Naive thymus-derived CD8-positive, alpha-beta T cell (primary cell): ENCODE measurements around the gene RHOT2. TPM values are rescaled to one million over a fixed set of nuclear protein-coding genes. Genes with fewer than 3 reads are reported as not detected.

ENCODE experiments used
- ATAC-seq, 2 donors: fragments of 150-1000 bp; cut with Tn5 transposase in 1 of 2; sonication (Bioruptor Pico), chemical (Tn5 transposase) in 1 of 2; 1 replicate in 1 of 2; 2 replicates in 1 of 2; pipeline ENCODE4 v1.10.0; 2021; ENCODE audit warnings: mild to moderate bottlenecking in 2 of 2, moderate library complexity in 2 of 2
- POLR2A ChIA-PET: fragments of 350-600 bp; sonication (Branson Sonifier 250); formaldehyde crosslinking; loops from one replicate; lab custom pipeline; 2021; ENCODE audit warnings: antibody characterized with exemption; lab: Charles Lee
- DNase-seq, 10 donors: peaks; one replicate each; pipeline versions ENCODE4 v3.0.0 to v3.0.0-alpha.2; 2020 to 2022
- H3K27ac Mint-ChIP-seq, 10 donors: one replicate each; pipeline ENCODE4 v1.8.0; 2020 to 2022; ENCODE audit warnings: mild to moderate bottlenecking in 10 of 10, mixed read lengths in 10 of 10, moderate library complexity in 4 of 10, inconsistent platforms in 1 of 10
- H3K27me3 Mint-ChIP-seq, 5 donors: one replicate each; pipeline ENCODE4 v1.8.0; 2021 to 2022; ENCODE audit warnings: mixed read lengths in 5 of 5
- H3K36me3 Mint-ChIP-seq, 3 donors: one replicate each; pipeline ENCODE4 v1.8.0; 2020 to 2022; ENCODE audit warnings: mixed read lengths in 3 of 3, mild to moderate bottlenecking in 2 of 3, inconsistent platforms in 1 of 3
- H3K4me1 Mint-ChIP-seq, 4 donors: one replicate each; pipeline ENCODE4 v1.8.0; 2021 to 2022; ENCODE audit warnings: mixed read lengths in 4 of 4
- H3K4me3 Mint-ChIP-seq, 10 donors: one replicate each; pipeline ENCODE4 v1.8.0; 2020 to 2022; ENCODE audit warnings: mild to moderate bottlenecking in 10 of 10, mixed read lengths in 10 of 10, moderate library complexity in 6 of 10, inconsistent platforms in 1 of 10
- H3K9me3 Mint-ChIP-seq, 9 donors: one replicate each; pipeline ENCODE4 v1.8.0; 2020 to 2022; ENCODE audit warnings: mixed read lengths in 9 of 9, mild to moderate bottlenecking in 3 of 9, inconsistent platforms in 1 of 9, moderate library complexity in 1 of 9
- polyA plus RNA-seq, 3 donors: library from polyadenylated mRNA; unstranded; fragments of 300-500 nt; fragmentation: Illumina TruSeq; gene quantifications; one replicate each; pipeline ENCODE4 v1.2.3, GENCODE V29; 2021
- total RNA-seq, 8 experiments: library from RNA in 2 of 8; stranded (reverse) in 2 of 8; gene quantifications; one replicate each; pipeline ENCODE4 v1.2.3 and lab custom pipeline; 2021 to 2026

RHOT2 gene
- total and polyA plus RNA-seq, 5 experiments from 2014 or later, result 25.1 to 220 (median 44.8) TPM

GRCh38 chr16:635573-636205 is 32.2 kb upstream of the RHOT2 start:
- H3K27me3 Mint-ChIP-seq, result peaks cover 0 to 4% (median 0%) of the 10 kb centered on the region in 5 donors
- ATAC-seq (peak in 1 of 2 donors; percentile 8), DNase-seq (peak in 1 of 10 donors; percentile 13)
- peaks cover 0 to 6% (median 0%) of the 10 kb centered on the region in 9 donors for H3K9me3 Mint-ChIP-seq
- POLR2A ChIA-PET, result interaction anchor here (0.7 to 3.4 kb wide), 21 partner anchors 11 to 1329 kb away, joined by 3 to 29 read pairs (median 5); partner anchors contain the start of genes CAPN15, DECR2, HAGHL and JMJD8
- H3K36me3 Mint-ChIP-seq, result peaks cover 0 to 2% (median 0%) of the 10 kb centered on the region in 3 donors
- H3K4me3 Mint-ChIP-seq, result peak overlapping the region in 9 of 10 donors; percentile 50 to 99 (median 97)
- peak overlapping the region in 3 of 10 donors; percentile 19 to 100 (median 98) for H3K27ac Mint-ChIP-seq
- peaks cover 3 to 18% (median 7%) of the 10 kb centered on the region in 4 donors for H3K4me1 Mint-ChIP-seq

GRCh38 chr16:636206-637080 is 31.5 kb upstream of the RHOT2 start, which contains the start of gene METTL26:
Gene METTL26 (minus strand): TSS chr16:636305. CDS start chr16:636290, 15 bp downstream.
- H3K36me3 Mint-ChIP-seq, result peaks cover 0 to 2% (median 0%) of the 10 kb centered on the region in 3 donors
- peak; percentile 85 to 86 for ATAC-seq

DNA sequence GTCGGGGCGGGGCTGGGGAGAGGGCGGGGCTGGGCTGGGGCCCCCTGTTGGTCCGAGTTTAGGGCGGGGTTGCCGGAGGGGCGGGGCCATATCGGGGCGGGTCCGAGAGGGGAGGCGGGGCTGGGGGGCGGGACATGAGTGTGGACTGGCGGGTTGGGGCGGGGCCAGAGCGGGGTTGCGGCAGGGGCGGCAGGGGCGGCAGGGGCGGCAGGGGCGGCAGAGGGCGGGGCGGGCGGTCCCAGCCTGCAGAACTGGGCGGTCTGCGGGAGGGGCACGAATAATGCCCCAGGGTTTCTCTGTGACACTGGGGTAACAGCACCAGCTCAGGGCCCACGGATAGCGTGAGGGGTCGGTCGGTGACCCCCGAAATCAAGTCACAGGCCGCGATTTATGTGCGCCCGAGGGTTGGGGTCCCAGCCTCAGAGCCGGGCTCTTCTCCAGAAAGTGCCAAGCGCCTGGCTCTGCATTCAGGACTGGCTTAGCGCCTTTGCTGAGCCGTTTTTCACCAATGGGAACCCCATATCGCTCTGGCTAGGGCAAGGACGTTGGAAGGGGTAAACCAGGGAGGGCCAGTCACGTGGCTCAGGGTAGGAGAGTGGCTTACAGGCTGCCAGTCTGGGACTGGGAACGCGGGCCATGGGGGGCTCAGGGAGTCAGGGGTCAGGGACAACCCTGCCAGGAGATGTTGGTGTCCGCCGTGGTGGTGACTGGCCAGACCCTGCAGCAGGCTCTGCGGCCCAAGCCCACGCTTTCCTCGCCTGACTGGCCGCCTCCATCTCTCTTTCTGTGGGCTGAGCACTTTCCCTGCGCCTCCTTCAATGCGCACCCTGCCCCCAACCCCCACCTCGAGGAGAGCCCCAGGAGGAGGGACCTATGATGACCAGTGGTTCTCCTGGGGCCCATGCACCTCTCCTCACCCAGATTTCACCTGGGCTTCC is 30.6 kb upstream of the RHOT2 start:
- DNase-seq (peak in 5 of 10 donors; percentile 81 to 94 (median 90)), ATAC-seq (peak; percentile 14 to 55)
- H3K27ac Mint-ChIP-seq, result peak overlapping the region in 8 of 10 donors; percentile 95 to 100 (median 98)
- H3K4me3 Mint-ChIP-seq, result peak overlapping the region; percentile 94 to 99 (median 98)
- H3K36me3 Mint-ChIP-seq, result peaks cover 0 to 2% (median 0%) of the 10 kb centered on the region in 3 donors
- POLR2A ChIA-PET, result interaction anchor here (0.5 to 3.4 kb wide), 18 partner anchors 9 to 1327 kb away, joined by 3 to 29 read pairs (median 6); partner anchors contain the start of genes DECR2, JMJD8, LUC7L and NHLRC4
- peaks cover 3 to 18% (median 7%) of the 10 kb centered on the region in 4 donors for H3K4me1 Mint-ChIP-seq
- peaks cover 0 to 6% (median 0%) of the 10 kb centered on the region in 9 donors for H3K9me3 Mint-ChIP-seq
- peaks cover 0 to 4% (median 0%) of the 10 kb centered on the region in 5 donors for H3K27me3 Mint-ChIP-seq

More at GRCh38 chr16:636206-637080, 31.5 kb upstream of the RHOT2 start, which contains the start of gene METTL26:
- Mint-ChIP-seq H3K27ac (peak within 1 kb of the TSS; percentile 95 to 100 (median 98)), H3K4me1 (peaks cover 3 to 18% (median 7%) of the 10 kb centered on the region in 4 donors), H3K9me3 (peaks cover 0 to 6% (median 0%) of the 10 kb centered on the region in 9 donors), H3K27me3 (peaks cover 0 to 4% (median 0%) of the 10 kb centered on the region in 5 donors), H3K4me3 (peak within 1 kb of the TSS; percentile 94 to 99 (median 98))
- DNase-seq, result peak; percentile 86 to 99 (median 92)
- POLR2A ChIA-PET, result interaction anchor here (0.5 to 3.4 kb wide), 25 partner anchors 10 to 1328 kb away, joined by 3 to 29 read pairs (median 4); partner anchors contain the start of genes CAPN15, DECR2, HAGHL and JMJD8

DNA sequence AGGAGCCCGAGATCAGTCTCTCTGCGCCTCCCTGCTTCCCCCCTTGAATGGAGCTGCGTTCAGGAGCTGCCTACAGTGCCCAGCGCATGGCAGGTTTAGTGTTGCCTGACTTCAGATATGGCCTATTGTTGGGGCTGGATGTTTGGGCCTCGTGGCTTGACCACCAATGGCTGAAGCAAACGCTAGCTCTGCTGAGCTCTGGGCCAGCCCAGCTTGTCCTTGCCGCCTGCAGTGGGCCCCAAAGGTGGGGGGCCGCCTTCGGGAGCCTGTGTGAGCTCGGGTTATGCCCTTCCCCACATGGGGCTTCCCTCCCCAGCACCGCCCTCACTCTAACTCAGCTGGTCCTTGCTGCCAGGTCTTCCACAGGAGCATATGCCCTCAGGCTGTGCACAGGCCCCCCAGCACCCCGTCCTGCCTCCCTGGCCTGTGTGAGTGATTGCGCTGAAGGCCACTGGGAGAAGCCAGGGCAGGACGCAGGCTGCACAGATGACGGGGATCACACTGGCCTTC is 29.8 kb upstream of the RHOT2 start:
- peaks cover 6 to 24% (median 7%) of the 10 kb centered on the region in 4 donors for H3K4me1 Mint-ChIP-seq
- H3K27me3 Mint-ChIP-seq, result peaks cover 0 to 4% (median 0%) of the 10 kb centered on the region in 5 donors
- peak overlapping the region in 1 of 10 donors; percentile 16 for H3K27ac Mint-ChIP-seq
- H3K9me3 Mint-ChIP-seq, result peaks cover 0 to 6% (median 0%) of the 10 kb centered on the region in 9 donors
- DNase-seq, result no peak
- ATAC-seq, result no peak
- POLR2A ChIA-PET, result interaction anchor here (0.8 to 3.4 kb wide), 5 partner anchors 10 to 237 kb away, joined by 3 to 29 read pairs (median 13); partner anchors contain the start of genes DECR2, JMJD8, STUB1 and WDR90
- peaks cover 0 to 2% (median 0%) of the 10 kb centered on the region in 3 donors for H3K36me3 Mint-ChIP-seq
- H3K4me3 Mint-ChIP-seq, result peak overlapping the region in 5 of 10 donors; percentile 15 to 97 (median 26)

DNA sequence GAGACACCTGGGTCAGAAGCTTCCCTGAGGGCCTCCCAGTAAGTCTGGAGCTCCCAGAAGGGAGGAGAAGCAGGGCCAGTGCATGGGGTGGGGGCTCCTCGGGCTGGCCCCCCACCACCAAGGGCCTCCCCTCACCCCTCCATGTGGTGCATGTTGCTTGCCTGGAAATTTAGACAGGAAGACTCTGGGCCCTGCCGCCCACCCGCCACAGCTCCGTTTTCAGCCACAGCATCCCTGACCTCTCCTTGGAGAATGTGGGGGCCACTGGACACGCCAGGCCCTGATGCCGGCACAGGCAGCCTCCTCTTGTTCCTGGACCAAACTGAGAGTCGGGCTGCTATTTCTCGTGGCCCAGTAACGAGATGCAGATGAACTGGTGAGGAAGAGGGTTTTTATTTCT is 29.1 kb upstream of the RHOT2 start:
- peak overlapping the region in 3 of 10 donors; percentile 53 to 73 (median 53) for H3K27ac Mint-ChIP-seq
- peaks cover 0 to 4% (median 0%) of the 10 kb centered on the region in 5 donors for H3K27me3 Mint-ChIP-seq
- H3K36me3 Mint-ChIP-seq, result peaks cover 0 to 2% (median 0%) of the 10 kb centered on the region in 3 donors
- H3K4me3 Mint-ChIP-seq, result peak overlapping the region in 4 of 10 donors; percentile 22 to 48 (median 34)
- peaks cover 6 to 27% (median 12%) of the 10 kb centered on the region in 4 donors for H3K4me1 Mint-ChIP-seq
- DNase-seq (no peak), ATAC-seq (no peak)
- POLR2A ChIA-PET, result interaction anchor here (2.2 to 3.4 kb wide), 2 partner anchors 9 to 43 kb away, joined by 7 to 29 read pairs; partner anchors contain the start of genes JMJD8 and STUB1
- H3K9me3 Mint-ChIP-seq, result peaks cover 0 to 6% (median 0%) of the 10 kb centered on the region in 9 donors

GRCh38 chr16:640614-641013 is 27.3 kb upstream of the RHOT2 start:
- no peak for DNase-seq
- Mint-ChIP-seq H3K27me3 (peaks cover 0 to 4% (median 0%) of the 10 kb centered on the region in 5 donors), H3K9me3 (peaks cover 0 to 6% (median 0%) of the 10 kb centered on the region in 9 donors), H3K27ac (peak overlapping the region in 1 of 10 donors; percentile 51), H3K4me3 (peak overlapping the region in 8 of 10 donors; percentile 19 to 83 (median 50)), H3K36me3 (peaks cover 0 to 2% (median 0%) of the 10 kb centered on the region in 3 donors), H3K4me1 (peaks cover 16 to 28% (median 22%) of the 10 kb centered on the region in 4 donors)
- ATAC-seq, result no peak
- POLR2A ChIA-PET, result no interaction called here

GRCh38 chr16:641326-642188 is 26.4 kb upstream of the RHOT2 start, which contains the start of gene MCRIP2:
Gene MCRIP2 (plus strand): TSS chr16:641828. CDS start chr16:641992, 164 bp downstream.
- Mint-ChIP-seq H3K36me3 (peaks cover 0 to 2% (median 0%) of the 10 kb centered on the region in 3 donors), H3K9me3 (peaks cover 0 to 3% (median 0%) of the 10 kb centered on the region in 9 donors), H3K4me3 (peak within 1 kb of the TSS; percentile 61 to 83 (median 69)), H3K27ac (peak within 1 kb of the TSS in 5 of 10 donors; percentile 19 to 63 (median 35)), H3K4me1 (peaks cover 13 to 27% (median 20%) of the 10 kb centered on the region in 4 donors), H3K27me3 (peaks cover 0 to 3% (median 0%) of the 10 kb centered on the region in 5 donors)
- peak in 9 of 10 donors; percentile 40 to 75 (median 54) for DNase-seq
- peak; percentile 38 to 52 for ATAC-seq
- POLR2A ChIA-PET, result interaction anchor here (1.0 to 1.1 kb wide), 2 partner anchors 39 to 241 kb away, joined by 3 to 5 read pairs; partner anchors contain the start of gene STUB1

GRCh38 chr16:642189-643049 is 25.5 kb upstream of the RHOT2 start:
- no peaks in the 10 kb centered on the region for H3K36me3 Mint-ChIP-seq
- peak overlapping the region in 5 of 10 donors; percentile 15 to 63 (median 33) for H3K27ac Mint-ChIP-seq
- peaks cover 10 to 28% (median 17%) of the 10 kb centered on the region in 4 donors for H3K4me1 Mint-ChIP-seq
- DNase-seq (peak in 1 of 10 donors; percentile 24), ATAC-seq (peak; percentile 43 to 47)
- H3K4me3 Mint-ChIP-seq, result peak overlapping the region; percentile 61 to 81 (median 68)
- POLR2A ChIA-PET, result interaction anchor here (1.0 to 1.4 kb wide), 3 partner anchors 38 to 242 kb away, joined by 3 to 5 read pairs (median 3); partner anchors contain the start of gene STUB1
- no peaks in the 10 kb centered on the region for H3K27me3 Mint-ChIP-seq
- H3K9me3 Mint-ChIP-seq, result no peaks in the 10 kb centered on the region

- no peaks in the 10 kb centered on the region for H3K36me3 Mint-ChIP-seq
- peak overlapping the region; percentile 7 to 81 (median 68) for H3K4me3 Mint-ChIP-seq
- no peaks in the 10 kb centered on the region for H3K27me3 Mint-ChIP-seq
- peaks cover 10 to 26% (median 18%) of the 10 kb centered on the region in 4 donors for H3K4me1 Mint-ChIP-seq
- POLR2A ChIA-PET, result interaction anchor here (1.1 to 1.4 kb wide), 2 partner anchors 45 to 242 kb away, joined by 3 read pairs; no protein-coding TSS in a partner anchor
- peak overlapping the region in 2 of 10 donors; percentile 33 to 63 for H3K27ac Mint-ChIP-seq
- no peaks in the 10 kb centered on the region for H3K9me3 Mint-ChIP-seq
- ATAC-seq, result no peak
- no peak for DNase-seq
Observed at GRCh38 chr16:643050-643368, 24.9 kb upstream of the RHOT2 start.
